ENCODE measurements around the gene CMKLR1.

The CMKLR1 gene

GRCh38 chr12:108333898-108334699, 5.0 kb downstream of the CMKLR1 start:
- Histone ChIP-seq H3K27ac (ENCODE audit: low read depth, low read length) (no peak overlapping the region), H3K27me3 (ENCODE audit: control insufficient read depth, insufficient read depth, low read length) (no peaks in the 10 kb centered on the region), H3K36me3 (ENCODE audit: control insufficient read depth, insufficient read depth, low read length) (peaks cover 3% of the 10 kb centered on the region; the same call in 1 of the 2 replicates), H3K4me3 (ENCODE audit: low read depth, low read length) (no peak overlapping the region), H3K9ac (ENCODE audit: low read length) (no peak overlapping the region), H3K9me3 (ENCODE audit: control insufficient read depth, insufficient read depth, low read depth, low read length) (peaks cover 3% of the 10 kb centered on the region; the same call in 1 of the 2 replicates), H3K4me1 (ENCODE audit: control insufficient read depth, insufficient read depth, low read length) (peaks cover 32% of the 10 kb centered on the region)

GRCh38 chr12:108332791-108333382, 6.2 kb downstream of the CMKLR1 start:
- Histone ChIP-seq H3K4me1 (ENCODE audit: control insufficient read depth, insufficient read depth, low read length) (peaks cover 28% of the 10 kb centered on the region; the same call in 1 of the 2 replicates), H3K27me3 (ENCODE audit: control insufficient read depth, insufficient read depth, low read length) (no peaks in the 10 kb centered on the region), H3K9me3 (ENCODE audit: control insufficient read depth, insufficient read depth, low read depth, low read length) (peaks cover 3% of the 10 kb centered on the region; the same call in 1 of the 2 replicates), H3K36me3 (ENCODE audit: control insufficient read depth, insufficient read depth, low read length) (peaks cover 3% of the 10 kb centered on the region; the same call in 1 of the 2 replicates), H3K27ac (ENCODE audit: low read depth, low read length) (no peak overlapping the region), H3K4me3 (ENCODE audit: low read depth, low read length) (no peak overlapping the region), H3K9ac (ENCODE audit: low read length) (no peak overlapping the region)

DNA sequence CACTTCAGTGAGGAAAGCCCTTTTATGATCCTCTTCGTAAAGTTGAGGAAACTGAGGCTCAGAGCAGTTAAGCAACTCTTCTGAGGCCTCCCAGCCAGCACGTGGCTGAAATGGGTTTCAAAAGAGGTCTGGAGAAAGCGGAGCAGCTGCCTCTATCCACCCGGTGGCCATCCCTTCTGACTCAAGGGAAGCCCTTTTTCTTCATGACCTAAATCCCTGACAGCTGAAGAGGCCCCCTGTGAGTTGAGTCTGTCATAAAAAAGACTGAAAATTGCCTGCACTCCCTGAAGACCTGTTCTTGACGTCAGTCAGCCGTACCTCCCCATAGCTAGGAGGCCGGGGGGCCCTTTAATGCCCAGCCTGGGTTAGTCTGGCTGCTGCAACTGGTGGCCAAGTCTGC, 10.7 kb downstream of the CMKLR1 start:
- Histone ChIP-seq H3K9ac (ENCODE audit: low read length) (no peak overlapping the region), H3K9me3 (ENCODE audit: control insufficient read depth, insufficient read depth, low read depth, low read length) (no peaks in the 10 kb centered on the region; the same call in 1 of the 2 replicates), H3K4me3 (ENCODE audit: low read depth, low read length) (no peak overlapping the region), H3K27ac (ENCODE audit: low read depth, low read length) (no peak overlapping the region), H3K27me3 (ENCODE audit: control insufficient read depth, insufficient read depth, low read length) (no peaks in the 10 kb centered on the region), H3K4me1 (ENCODE audit: control insufficient read depth, insufficient read depth, low read length) (peaks cover 13% of the 10 kb centered on the region; the same call in 1 of the 2 replicates), H3K36me3 (ENCODE audit: control insufficient read depth, insufficient read depth, low read length) (no peaks in the 10 kb centered on the region)

DNA sequence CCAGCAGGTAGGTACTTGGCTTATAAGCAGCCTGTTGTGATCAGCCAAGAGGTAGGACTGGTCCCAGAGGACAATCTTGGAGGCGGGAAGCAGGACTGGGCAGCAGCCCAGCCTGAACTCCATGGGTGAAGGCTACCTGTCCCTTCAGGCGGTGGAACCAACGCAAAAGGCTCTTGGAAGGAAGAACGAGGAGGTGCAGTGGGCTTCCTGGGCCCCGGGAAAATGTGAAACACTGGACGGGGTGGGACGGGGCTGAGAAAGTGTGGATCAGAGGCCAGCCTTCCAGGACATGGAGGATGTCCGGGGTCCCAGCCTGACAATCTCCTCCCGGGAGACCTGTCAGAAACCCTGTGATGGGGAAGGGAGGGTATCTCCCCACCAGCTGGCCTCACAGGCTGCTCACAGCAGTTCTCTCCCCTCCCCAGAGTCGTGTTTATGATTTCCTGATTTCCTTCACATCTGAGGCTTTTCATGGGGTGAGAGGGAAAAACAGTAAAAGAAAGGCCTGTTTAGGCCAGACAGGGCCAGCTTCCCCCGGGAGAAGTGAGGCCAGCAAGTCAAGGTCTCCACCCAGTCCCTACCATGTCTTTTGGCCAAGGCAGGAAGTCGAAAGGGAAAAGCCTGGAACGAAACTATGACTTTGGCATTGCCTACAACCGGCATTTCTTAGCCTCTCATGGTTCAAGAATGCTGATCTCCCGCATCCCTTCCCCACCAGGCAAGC, 11.3 kb downstream of the CMKLR1 start:
- H3K27me3 ChIP-seq (ENCODE audit: control insufficient read depth, insufficient read depth, low read length), result no peaks in the 10 kb centered on the region
- no peaks in the 10 kb centered on the region for H3K36me3 ChIP-seq (ENCODE audit: control insufficient read depth, insufficient read depth, low read length)
- no peak overlapping the region for H3K27ac ChIP-seq (ENCODE audit: low read depth, low read length)
- H3K4me1 ChIP-seq (ENCODE audit: control insufficient read depth, insufficient read depth, low read length), result peaks cover 7% of the 10 kb centered on the region; the same call in 1 of the 2 replicates
- H3K9me3 ChIP-seq (ENCODE audit: control insufficient read depth, insufficient read depth, low read depth, low read length), result no peaks in the 10 kb centered on the region; the same call in 1 of the 2 replicates
- H3K4me3 ChIP-seq (ENCODE audit: low read depth, low read length), result no peak overlapping the region
- no peak overlapping the region for H3K9ac ChIP-seq (ENCODE audit: low read length)

DNA sequence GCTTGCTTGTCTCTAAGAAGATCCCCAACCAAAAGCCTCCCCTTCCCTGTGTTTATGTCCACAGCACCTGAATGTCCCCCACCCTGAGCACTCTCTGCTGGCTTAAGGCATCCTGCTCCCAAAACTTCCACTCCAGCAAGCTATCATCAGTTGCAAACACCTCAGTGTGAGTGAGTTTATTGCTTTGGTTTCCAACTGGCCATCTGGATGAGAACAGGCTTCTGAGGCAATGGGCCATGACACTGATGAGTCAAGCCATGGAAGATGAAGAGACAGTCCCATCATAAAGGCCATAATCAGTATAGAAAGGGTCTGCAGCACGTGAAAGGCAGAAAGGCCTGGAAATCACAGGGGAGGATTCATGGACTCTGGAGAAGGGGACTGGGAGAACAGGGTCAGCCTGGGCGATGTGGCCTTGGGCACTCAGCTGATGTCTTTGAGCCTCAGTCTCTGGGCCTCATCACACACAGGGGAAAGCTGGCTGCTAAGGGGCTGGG, 12.8 kb downstream of the CMKLR1 start:
- Histone ChIP-seq H3K9ac (ENCODE audit: low read length) (no peak overlapping the region), H3K4me1 (ENCODE audit: control insufficient read depth, insufficient read depth, low read length) (peaks cover 13% of the 10 kb centered on the region), H3K4me3 (ENCODE audit: low read depth, low read length) (no peak overlapping the region), H3K36me3 (ENCODE audit: control insufficient read depth, insufficient read depth, low read length) (no peaks in the 10 kb centered on the region), H3K27me3 (ENCODE audit: control insufficient read depth, insufficient read depth, low read length) (no peaks in the 10 kb centered on the region), H3K9me3 (ENCODE audit: control insufficient read depth, insufficient read depth, low read depth, low read length) (no peaks in the 10 kb centered on the region; the same call in 1 of the 2 replicates), H3K27ac (ENCODE audit: low read depth, low read length) (no peak overlapping the region)

DNA sequence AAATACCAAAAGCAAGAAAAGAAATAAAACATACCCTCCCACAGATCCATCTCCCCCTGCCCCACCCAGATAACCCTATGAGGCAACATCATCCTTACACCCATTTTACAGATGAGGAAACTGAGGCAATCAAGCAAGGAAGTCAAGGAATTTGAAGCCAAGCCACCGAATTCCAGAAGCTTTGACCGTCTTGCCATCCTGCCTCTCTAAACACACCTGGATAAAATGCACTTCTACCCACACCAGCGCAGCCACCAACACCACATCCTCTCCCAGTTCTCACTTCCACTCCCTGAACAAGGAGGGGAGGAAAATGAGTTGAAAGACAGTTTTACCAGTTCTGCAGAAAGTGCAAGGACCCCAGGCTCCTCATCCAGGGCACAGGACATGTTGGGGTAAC, 13.6 kb downstream of the CMKLR1 start:
- no peaks in the 10 kb centered on the region; the same call in 1 of the 2 replicates for H3K9me3 ChIP-seq (ENCODE audit: control insufficient read depth, insufficient read depth, low read depth, low read length)
- H3K36me3 ChIP-seq (ENCODE audit: control insufficient read depth, insufficient read depth, low read length), result no peaks in the 10 kb centered on the region
- H3K9ac ChIP-seq (ENCODE audit: low read length), result no peak overlapping the region
- H3K27ac ChIP-seq (ENCODE audit: low read depth, low read length), result no peak overlapping the region
- peaks cover 19% of the 10 kb centered on the region for H3K4me1 ChIP-seq (ENCODE audit: control insufficient read depth, insufficient read depth, low read length)
- no peaks in the 10 kb centered on the region for H3K27me3 ChIP-seq (ENCODE audit: control insufficient read depth, insufficient read depth, low read length)
- H3K4me3 ChIP-seq (ENCODE audit: low read depth, low read length), result no peak overlapping the region

DNA sequence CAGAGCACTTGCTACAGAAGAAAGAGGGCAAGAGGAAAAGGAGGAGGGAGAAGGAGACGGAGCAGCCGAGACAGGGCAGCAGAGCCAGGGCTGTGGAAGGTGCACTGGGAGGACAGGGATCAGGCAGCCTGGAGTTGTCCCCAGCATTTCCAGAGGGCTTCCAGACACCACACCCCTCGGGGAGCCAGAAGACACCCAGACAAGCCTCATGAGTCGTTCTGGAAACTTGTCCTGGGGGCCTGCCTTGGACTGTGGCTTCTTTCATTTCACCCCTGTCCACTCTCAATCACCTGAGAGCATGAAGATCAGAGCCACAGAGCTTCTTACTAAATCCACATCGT, 14.1 kb downstream of the CMKLR1 start:
- H3K36me3 ChIP-seq (ENCODE audit: control insufficient read depth, insufficient read depth, low read length), result no peaks in the 10 kb centered on the region
- H3K27ac ChIP-seq (ENCODE audit: low read depth, low read length), result no peak overlapping the region
- no peak overlapping the region for H3K4me3 ChIP-seq (ENCODE audit: low read depth, low read length)
- no peaks in the 10 kb centered on the region for H3K27me3 ChIP-seq (ENCODE audit: control insufficient read depth, insufficient read depth, low read length)
- peaks cover 25% of the 10 kb centered on the region for H3K4me1 ChIP-seq (ENCODE audit: control insufficient read depth, insufficient read depth, low read length)
- H3K9me3 ChIP-seq (ENCODE audit: control insufficient read depth, insufficient read depth, low read depth, low read length), result no peaks in the 10 kb centered on the region; the same call in 1 of the 2 replicates
- H3K9ac ChIP-seq (ENCODE audit: low read length), result no peak overlapping the region

DNA sequence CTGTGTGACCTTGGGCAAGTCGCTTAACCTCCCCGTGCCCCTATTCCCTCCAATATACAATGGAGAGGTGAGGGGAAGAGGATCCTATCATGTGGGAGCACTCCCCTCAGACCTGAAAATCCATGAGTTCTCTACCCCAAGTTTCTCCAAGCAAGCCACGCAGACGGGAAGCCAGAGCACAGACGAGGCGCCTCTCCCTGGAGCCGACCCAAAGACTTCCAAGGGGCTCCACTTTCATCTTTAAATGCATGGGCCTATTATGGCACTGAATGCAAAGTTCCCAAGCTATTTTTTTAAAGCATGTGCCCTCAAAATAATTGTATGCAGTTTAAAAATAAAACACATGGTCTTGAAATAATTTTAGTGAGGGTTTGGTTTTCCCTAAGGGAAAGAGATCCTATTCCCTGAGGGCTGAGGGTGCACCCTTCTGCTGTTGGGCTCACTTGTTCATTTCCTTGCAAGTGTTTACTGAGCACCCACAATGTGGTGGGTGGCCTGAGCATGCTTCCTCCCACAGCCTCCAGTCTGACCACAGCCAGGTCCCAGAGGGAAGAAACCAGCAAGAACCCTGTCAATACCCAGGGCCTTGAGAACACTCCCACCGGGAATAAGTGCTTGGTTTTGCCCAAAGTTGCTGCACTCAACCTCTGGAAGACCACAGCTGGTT, 14.6 kb downstream of the CMKLR1 start:
- Histone ChIP-seq H3K27me3 (ENCODE audit: control insufficient read depth, insufficient read depth, low read length) (no peaks in the 10 kb centered on the region), H3K9ac (ENCODE audit: low read length) (no peak overlapping the region), H3K27ac (ENCODE audit: low read depth, low read length) (no peak overlapping the region), H3K4me3 (ENCODE audit: low read depth, low read length) (no peak overlapping the region), H3K36me3 (ENCODE audit: control insufficient read depth, insufficient read depth, low read length) (no peaks in the 10 kb centered on the region), H3K4me1 (ENCODE audit: control insufficient read depth, insufficient read depth, low read length) (peaks cover 26% of the 10 kb centered on the region), H3K9me3 (ENCODE audit: control insufficient read depth, insufficient read depth, low read depth, low read length) (no peaks in the 10 kb centered on the region)

- H3K4me3 ChIP-seq (ENCODE audit: low read depth, low read length), result no peak overlapping the region
- H3K36me3 ChIP-seq (ENCODE audit: control insufficient read depth, insufficient read depth, low read length), result no peaks in the 10 kb centered on the region
- H3K4me1 ChIP-seq (ENCODE audit: control insufficient read depth, insufficient read depth, low read length), result peaks cover 30% of the 10 kb centered on the region
- H3K9me3 ChIP-seq (ENCODE audit: control insufficient read depth, insufficient read depth, low read depth, low read length), result no peaks in the 10 kb centered on the region
- no peak overlapping the region for H3K27ac ChIP-seq (ENCODE audit: low read depth, low read length)
- H3K27me3 ChIP-seq (ENCODE audit: control insufficient read depth, insufficient read depth, low read length), result no peaks in the 10 kb centered on the region
- no peak overlapping the region for H3K9ac ChIP-seq (ENCODE audit: low read length)
These were observed 15.5 kb downstream of the CMKLR1 start for GRCh38 chr12:108323581-108323980.

GRCh38 chr12:108322998-108323397, 16.1 kb downstream of the CMKLR1 start:
- Histone ChIP-seq H3K27ac (ENCODE audit: low read depth, low read length) (no peak overlapping the region), H3K4me3 (ENCODE audit: low read depth, low read length) (no peak overlapping the region), H3K36me3 (ENCODE audit: control insufficient read depth, insufficient read depth, low read length) (no peaks in the 10 kb centered on the region)

More at GRCh38 chr12:108322998-108323397, 16.1 kb downstream of the CMKLR1 start:
- Histone ChIP-seq H3K9me3 (ENCODE audit: control insufficient read depth, insufficient read depth, low read depth, low read length) (no peaks in the 10 kb centered on the region), H3K27me3 (ENCODE audit: control insufficient read depth, insufficient read depth, low read length) (no peaks in the 10 kb centered on the region), H3K4me1 (ENCODE audit: control insufficient read depth, insufficient read depth, low read length) (peaks cover 27% of the 10 kb centered on the region), H3K9ac (ENCODE audit: low read length) (no peak overlapping the region)

Data from HUES6 (cell line).